GM23338 (cell line): Measurements from ENCODE around the gene ARHGEF2. TPM values are rescaled to one million over a fixed set of nuclear protein-coding genes. Genes with fewer than 3 reads are reported as not detected.

Experiments used
- ATAC-seq: fragments of 200-7000 bp; cut with Tn5 transposase; 3 replicates; pipeline ENCODE4 v1.9.1; 2020
- DNase-seq: peaks from one replicate; pipeline ENCODE4 v3.0.0-alpha.2; 2015; ENCODE audit warnings: low spot score
- H2AFZ ChIP-seq: fragments of 200-600 bp; sonication (generic); 2 replicates; pipeline ENCODE4 v1.8.0; 2016; ENCODE audit warnings: antibody characterized with exemption, mild to moderate bottlenecking, moderate library complexity
- H3F3A ChIP-seq: fragments of 200-600 bp; sonication (generic); replicated peaks from 2 replicates; pipeline ENCODE4 v1.8.0; 2017; ENCODE audit warnings: antibody characterized with exemption, mixed run types, low read depth
- H3K27ac ChIP-seq: fragments of 200-600 bp; sonication (generic); 2 replicates; pipeline ENCODE4 v1.6.1; 2016; ENCODE audit warnings: low read depth
- H3K27me3 ChIP-seq: fragments of 200-600 bp; sonication (generic); 2 replicates; pipeline ENCODE4 v1.8.0; 2016; ENCODE audit warnings: mild to moderate bottlenecking, mixed run types, moderate library complexity; ENCODE audit not compliant: insufficient read depth
- H3K36me3 ChIP-seq: fragments of 200-600 bp; sonication (generic); 2 replicates; pipeline ENCODE4 v1.8.0; 2016; ENCODE audit warnings: mild to moderate bottlenecking; ENCODE audit not compliant: insufficient read depth
- H3K4me1 ChIP-seq: fragments of 200-600 bp; sonication (generic); 2 replicates; pipeline ENCODE4 v1.8.0; 2016; ENCODE audit warnings: mild to moderate bottlenecking, moderate library complexity; ENCODE audit not compliant: insufficient read depth
- H3K4me2 ChIP-seq: fragments of 200-600 bp; sonication (generic); 2 replicates; pipeline ENCODE4 v1.7.1; 2017; ENCODE audit warnings: mixed run types
- H3K4me3 ChIP-seq: fragments of 200-600 bp; sonication (generic); 2 replicates; pipeline ENCODE4 v1.6.1; 2016; ENCODE audit warnings: mixed run types
- H3K79me2 ChIP-seq: fragments of 200-600 bp; sonication (generic); replicated peaks from 2 replicates; pipeline ENCODE4 v1.8.0; 2017; ENCODE audit warnings: mild to moderate bottlenecking; ENCODE audit not compliant: insufficient read depth
- H3K9me2 ChIP-seq: fragments of 200-600 bp; sonication (generic); 2 replicates; pipeline ENCODE4 v1.8.0; 2017; ENCODE audit not compliant: insufficient read depth
- H4K20me1 ChIP-seq: fragments of 200-600 bp; sonication (generic); replicated peaks from 2 replicates; pipeline ENCODE4 v1.8.0; 2017; ENCODE audit warnings: mild to moderate bottlenecking; ENCODE audit not compliant: insufficient read depth
- H3K27ac Mint-ChIP-seq: 2 replicates; pipeline ENCODE4 v1.8.0; 2020; ENCODE audit warnings: inconsistent platforms, mild to moderate bottlenecking, moderate library complexity, mixed read lengths
- H3K27me3 Mint-ChIP-seq: 3 replicates; pipeline ENCODE4 v1.8.0; 2022; ENCODE audit warnings: low read depth, mild to moderate bottlenecking, moderate library complexity, mixed read lengths, inconsistent platforms; ENCODE audit not compliant: insufficient read depth, poor library complexity
- H3K36me3 Mint-ChIP-seq: 3 replicates; pipeline ENCODE4 v1.8.0; 2021; ENCODE audit warnings: low read depth, mild to moderate bottlenecking, inconsistent platforms, moderate library complexity, mixed read lengths
- H3K4me1 Mint-ChIP-seq: 3 replicates; pipeline ENCODE4 v1.8.0; 2020; ENCODE audit warnings: mild to moderate bottlenecking, inconsistent platforms, mixed read lengths
- H3K4me3 Mint-ChIP-seq: 3 replicates; pipeline ENCODE4 v1.8.0; 2021; ENCODE audit warnings: moderate library complexity, mild to moderate bottlenecking, inconsistent platforms, mixed read lengths
- H3K9me3 Mint-ChIP-seq: 3 replicates; pipeline ENCODE4 v1.8.0; 2020; ENCODE audit warnings: moderate library complexity, mild to moderate bottlenecking, inconsistent platforms, mixed read lengths
- CREB1 ChIP-seq: fragments of 250-450 bp; sonication (Bioruptor Pico); IDR thresholded peaks from 2 replicates; pipeline ENCODE4 v1.5.0; 2020; ENCODE audit warnings: low read depth, mild to moderate bottlenecking, moderate library complexity
- EZH2 ChIP-seq: fragments of 200-600 bp; sonication (generic); IDR thresholded peaks from one replicate; pipeline ENCODE4 v1.8.0; 2017; ENCODE audit warnings: antibody characterized with exemption, mild to moderate bottlenecking, low read depth; ENCODE audit not compliant: unreplicated experiment
- EZH2phosphoT487 ChIP-seq: fragments of 200-600 bp; sonication (generic); IDR thresholded peaks from one replicate; pipeline ENCODE4 v1.8.1; 2018; ENCODE audit warnings: antibody characterized with exemption; ENCODE audit not compliant: unreplicated experiment
- JUNB ChIP-seq: IDR thresholded peaks from one replicate; pipeline ENCODE4 v1.6.1; 2016; ENCODE audit warnings: antibody characterized with exemption; ENCODE audit not compliant: unreplicated experiment
- NANOG ChIP-seq: IDR thresholded peaks from 2 replicates; pipeline ENCODE4 v1.6.1; 2016; ENCODE audit warnings: antibody characterized with exemption, borderline replicate concordance
- POLR2AphosphoS5 ChIP-seq: IDR thresholded peaks from 2 replicates; pipeline ENCODE4 v1.6.1; 2016; ENCODE audit warnings: antibody characterized with exemption, low read depth
- STAT1 ChIP-seq: IDR thresholded peaks from one replicate; pipeline ENCODE4 v1.6.1; 2016; ENCODE audit warnings: antibody characterized with exemption; ENCODE audit not compliant: unreplicated experiment
- ZNF114 ChIP-seq: fragments of 250-450 bp; sonication (Bioruptor Pico); IDR thresholded peaks from 2 replicates; pipeline ENCODE4 v1.5.0; 2020; ENCODE audit warnings: mild to moderate bottlenecking, moderate library complexity
- ZNF331 ChIP-seq: fragments of 250-450 bp; sonication (Bioruptor Pico); IDR thresholded peaks from 2 replicates; pipeline ENCODE4 v1.5.0; 2020; ENCODE audit warnings: low read depth, mild to moderate bottlenecking, moderate library complexity
- polyA plus RNA-seq: library from polyadenylated mRNA; unstranded; fragments of >200 nt; fragmentation: Nextera tagmentation; extraction: Ambion mirVana; gene quantifications from 2 replicates; pipeline ENCODE4 v1.2.1, GENCODE V29; 2016
- total RNA-seq: library from RNA; depleted of rRNA; stranded (reverse); fragments of >200 nt; shearing (Covaris generic); gene quantifications from 2 replicates; pipeline ENCODE4 v1.2.3, GENCODE V29; 2014
- TF ChIP-seq, protein P1 (sequence below): IDR thresholded peaks from 2 replicates; pipeline ENCODE4 v1.6.1; 2016; ENCODE audit warnings: antibody characterized with exemption
- TF ChIP-seq, protein P2 (sequence below): fragments of 250-450 bp; sonication (Bioruptor Pico); IDR thresholded peaks from 2 replicates; pipeline ENCODE4 v1.5.0; 2020; ENCODE audit warnings: mild to moderate bottlenecking, moderate library complexity
- TF ChIP-seq, protein P3 (sequence below), 2 experiments: fragments of 200-600 bp in 1 of 2; sonication (generic) in 1 of 2; conservative IDR thresholded peaks; 2 replicates each; pipeline versions ENCODE4 v1.5.1 to v1.6.1; 2016 to 2017; ENCODE audit warnings: antibody characterized with exemption in 2 of 2, low read depth in 2 of 2, mild to moderate bottlenecking in 2 of 2, moderate library complexity in 1 of 2

The ARHGEF2 gene
- total and polyA plus RNA-seq, 2 experiments from 2014 or later, result 23.0 to 87.6 TPM

DNA sequence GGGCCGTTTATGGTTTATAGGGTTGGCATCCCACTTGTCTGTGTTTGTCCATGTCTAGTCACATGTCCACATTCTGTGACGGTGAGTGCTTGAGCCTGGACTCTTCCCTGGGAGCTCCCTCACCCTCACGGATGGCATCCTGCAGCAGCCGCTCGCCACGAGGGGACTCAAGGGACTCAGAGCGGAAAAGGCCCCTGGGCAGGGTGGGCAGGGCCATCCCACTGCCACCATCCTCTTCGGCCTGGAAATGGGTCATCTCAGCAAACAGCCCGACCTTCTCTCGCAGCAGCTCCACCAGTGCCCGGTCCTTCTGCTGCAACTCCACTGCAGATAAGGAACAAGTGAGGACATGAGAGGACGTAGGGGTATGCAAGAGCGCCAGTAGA is 25.8 kb downstream of the ARHGEF2 start:
- Mint-ChIP-seq H3K4me3 (no peak overlapping the region), H3K9me3 (no peaks in the 10 kb centered on the region), H3K36me3 (peaks cover 84% of the 10 kb centered on the region), H3K4me1 (no peaks in the 10 kb centered on the region), H3K27ac (no peak overlapping the region), H3K27me3 (peaks cover 4% of the 10 kb centered on the region)
- DNase-seq, result no peak
- Histone ChIP-seq H4K20me1 (peaks cover 3% of the 10 kb centered on the region), H2AFZ (no peak overlapping the region), H3F3A (peaks cover 5% of the 10 kb centered on the region; the same call in 1 of the 2 replicates), H3K4me3 (no peak overlapping the region), H3K79me2 (no peaks in the 10 kb centered on the region), H3K36me3 (peaks cover 58% of the 10 kb centered on the region), H3K4me1 (no peaks in the 10 kb centered on the region), H3K9me2 (no peaks in the 10 kb centered on the region), H3K27me3 (no peaks in the 10 kb centered on the region), H3K4me2 (no peak overlapping the region), H3K27ac (no peak overlapping the region)
- TF ChIP-seq EZH2, result no peak
- no peak for TF ChIP-seq EZH2phosphoT487
- no peak for TF ChIP-seq JUNB
- no peak for TF ChIP-seq POLR2AphosphoS5
- TF ChIP-seq NANOG, result no peak
- TF ChIP-seq, protein P1, sequence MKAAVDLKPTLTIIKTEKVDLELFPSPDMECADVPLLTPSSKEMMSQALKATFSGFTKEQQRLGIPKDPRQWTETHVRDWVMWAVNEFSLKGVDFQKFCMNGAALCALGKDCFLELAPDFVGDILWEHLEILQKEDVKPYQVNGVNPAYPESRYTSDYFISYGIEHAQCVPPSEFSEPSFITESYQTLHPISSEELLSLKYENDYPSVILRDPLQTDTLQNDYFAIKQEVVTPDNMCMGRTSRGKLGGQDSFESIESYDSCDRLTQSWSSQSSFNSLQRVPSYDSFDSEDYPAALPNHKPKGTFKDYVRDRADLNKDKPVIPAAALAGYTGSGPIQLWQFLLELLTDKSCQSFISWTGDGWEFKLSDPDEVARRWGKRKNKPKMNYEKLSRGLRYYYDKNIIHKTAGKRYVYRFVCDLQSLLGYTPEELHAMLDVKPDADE, result no peak
- no peak for TF ChIP-seq CREB1
- TF ChIP-seq, protein P2, sequence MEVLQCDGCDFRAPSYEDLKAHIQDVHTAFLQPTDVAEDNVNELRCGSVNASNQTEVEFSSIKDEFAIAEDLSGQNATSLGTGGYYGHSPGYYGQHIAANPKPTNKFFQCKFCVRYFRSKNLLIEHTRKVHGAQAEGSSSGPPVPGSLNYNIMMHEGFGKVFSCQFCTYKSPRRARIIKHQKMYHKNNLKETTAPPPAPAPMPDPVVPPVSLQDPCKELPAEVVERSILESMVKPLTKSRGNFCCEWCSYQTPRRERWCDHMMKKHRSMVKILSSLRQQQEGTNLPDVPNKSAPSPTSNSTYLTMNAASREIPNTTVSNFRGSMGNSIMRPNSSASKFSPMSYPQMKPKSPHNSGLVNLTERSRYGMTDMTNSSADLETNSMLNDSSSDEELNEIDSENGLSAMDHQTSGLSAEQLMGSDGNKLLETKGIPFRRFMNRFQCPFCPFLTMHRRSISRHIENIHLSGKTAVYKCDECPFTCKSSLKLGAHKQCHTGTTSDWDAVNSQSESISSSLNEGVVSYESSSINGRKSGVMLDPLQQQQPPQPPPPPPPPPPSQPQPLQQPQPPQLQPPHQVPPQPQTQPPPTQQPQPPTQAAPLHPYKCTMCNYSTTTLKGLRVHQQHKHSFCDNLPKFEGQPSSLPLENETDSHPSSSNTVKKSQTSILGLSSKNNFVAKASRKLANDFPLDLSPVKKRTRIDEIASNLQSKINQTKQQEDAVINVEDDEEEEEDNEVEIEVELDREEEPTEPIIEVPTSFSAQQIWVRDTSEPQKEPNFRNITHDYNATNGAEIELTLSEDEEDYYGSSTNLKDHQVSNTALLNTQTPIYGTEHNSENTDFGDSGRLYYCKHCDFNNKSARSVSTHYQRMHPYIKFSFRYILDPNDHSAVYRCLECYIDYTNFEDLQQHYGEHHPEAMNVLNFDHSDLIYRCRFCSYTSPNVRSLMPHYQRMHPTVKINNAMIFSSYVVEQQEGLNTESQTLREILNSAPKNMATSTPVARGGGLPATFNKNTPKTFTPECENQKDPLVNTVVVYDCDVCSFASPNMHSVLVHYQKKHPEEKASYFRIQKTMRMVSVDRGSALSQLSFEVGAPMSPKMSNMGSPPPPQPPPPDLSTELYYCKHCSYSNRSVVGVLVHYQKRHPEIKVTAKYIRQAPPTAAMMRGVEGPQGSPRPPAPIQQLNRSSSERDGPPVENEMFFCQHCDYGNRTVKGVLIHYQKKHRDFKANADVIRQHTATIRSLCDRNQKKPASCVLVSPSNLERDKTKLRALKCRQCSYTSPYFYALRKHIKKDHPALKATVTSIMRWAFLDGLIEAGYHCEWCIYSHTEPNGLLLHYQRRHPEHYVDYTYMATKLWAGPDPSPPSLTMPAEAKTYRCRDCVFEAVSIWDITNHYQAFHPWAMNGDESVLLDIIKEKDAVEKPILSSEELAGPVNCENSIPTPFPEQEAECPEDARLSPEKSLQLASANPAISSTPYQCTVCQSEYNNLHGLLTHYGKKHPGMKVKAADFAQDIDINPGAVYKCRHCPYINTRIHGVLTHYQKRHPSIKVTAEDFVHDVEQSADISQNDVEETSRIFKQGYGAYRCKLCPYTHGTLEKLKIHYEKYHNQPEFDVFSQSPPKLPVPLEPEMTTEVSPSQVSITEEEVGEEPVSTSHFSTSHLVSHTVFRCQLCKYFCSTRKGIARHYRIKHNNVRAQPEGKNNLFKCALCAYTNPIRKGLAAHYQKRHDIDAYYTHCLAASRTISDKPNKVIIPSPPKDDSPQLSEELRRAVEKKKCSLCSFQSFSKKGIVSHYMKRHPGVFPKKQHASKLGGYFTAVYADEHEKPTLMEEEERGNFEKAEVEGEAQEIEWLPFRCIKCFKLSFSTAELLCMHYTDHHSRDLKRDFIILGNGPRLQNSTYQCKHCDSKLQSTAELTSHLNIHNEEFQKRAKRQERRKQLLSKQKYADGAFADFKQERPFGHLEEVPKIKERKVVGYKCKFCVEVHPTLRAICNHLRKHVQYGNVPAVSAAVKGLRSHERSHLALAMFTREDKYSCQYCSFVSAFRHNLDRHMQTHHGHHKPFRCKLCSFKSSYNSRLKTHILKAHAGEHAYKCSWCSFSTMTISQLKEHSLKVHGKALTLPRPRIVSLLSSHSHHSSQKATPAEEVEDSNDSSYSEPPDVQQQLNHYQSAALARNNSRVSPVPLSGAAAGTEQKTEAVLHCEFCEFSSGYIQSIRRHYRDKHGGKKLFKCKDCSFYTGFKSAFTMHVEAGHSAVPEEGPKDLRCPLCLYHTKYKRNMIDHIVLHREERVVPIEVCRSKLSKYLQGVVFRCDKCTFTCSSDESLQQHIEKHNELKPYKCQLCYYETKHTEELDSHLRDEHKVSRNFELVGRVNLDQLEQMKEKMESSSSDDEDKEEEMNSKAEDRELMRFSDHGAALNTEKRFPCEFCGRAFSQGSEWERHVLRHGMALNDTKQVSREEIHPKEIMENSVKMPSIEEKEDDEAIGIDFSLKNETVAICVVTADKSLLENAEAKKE (CRISPR knock-in tag), result no peak
- no peak for TF ChIP-seq ZNF114
- TF ChIP-seq, protein P3, sequence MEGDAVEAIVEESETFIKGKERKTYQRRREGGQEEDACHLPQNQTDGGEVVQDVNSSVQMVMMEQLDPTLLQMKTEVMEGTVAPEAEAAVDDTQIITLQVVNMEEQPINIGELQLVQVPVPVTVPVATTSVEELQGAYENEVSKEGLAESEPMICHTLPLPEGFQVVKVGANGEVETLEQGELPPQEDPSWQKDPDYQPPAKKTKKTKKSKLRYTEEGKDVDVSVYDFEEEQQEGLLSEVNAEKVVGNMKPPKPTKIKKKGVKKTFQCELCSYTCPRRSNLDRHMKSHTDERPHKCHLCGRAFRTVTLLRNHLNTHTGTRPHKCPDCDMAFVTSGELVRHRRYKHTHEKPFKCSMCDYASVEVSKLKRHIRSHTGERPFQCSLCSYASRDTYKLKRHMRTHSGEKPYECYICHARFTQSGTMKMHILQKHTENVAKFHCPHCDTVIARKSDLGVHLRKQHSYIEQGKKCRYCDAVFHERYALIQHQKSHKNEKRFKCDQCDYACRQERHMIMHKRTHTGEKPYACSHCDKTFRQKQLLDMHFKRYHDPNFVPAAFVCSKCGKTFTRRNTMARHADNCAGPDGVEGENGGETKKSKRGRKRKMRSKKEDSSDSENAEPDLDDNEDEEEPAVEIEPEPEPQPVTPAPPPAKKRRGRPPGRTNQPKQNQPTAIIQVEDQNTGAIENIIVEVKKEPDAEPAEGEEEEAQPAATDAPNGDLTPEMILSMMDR (conservative IDR thresholded peaks at IDR 0.05; ENCODE audit: low read depth in 2 of 2), result no peak
- no peak for TF ChIP-seq ZNF331
- no peak for TF ChIP-seq STAT1
- no peak for ATAC-seq
